22Rv1 (cell line): ENCODE measurements around the gene KLK3.

Experiments used
- H3K27ac ChIP-seq: fragments of 450-650 bp; 2 replicates; pipeline ENCODE4 v1.5.1; 2017
- CTCF ChIP-seq: fragments of 450-650 bp; IDR thresholded peaks from 2 replicates; pipeline ENCODE4 v1.5.1; 2017; ENCODE audit warnings: mild to moderate bottlenecking
- ZFX ChIP-seq: fragments of 450-650 bp; IDR thresholded peaks from 2 replicates; pipeline ENCODE4 v1.6.1; 2017; ENCODE audit warnings: antibody characterized with exemption, borderline replicate concordance

KLK3 gene

DNA sequence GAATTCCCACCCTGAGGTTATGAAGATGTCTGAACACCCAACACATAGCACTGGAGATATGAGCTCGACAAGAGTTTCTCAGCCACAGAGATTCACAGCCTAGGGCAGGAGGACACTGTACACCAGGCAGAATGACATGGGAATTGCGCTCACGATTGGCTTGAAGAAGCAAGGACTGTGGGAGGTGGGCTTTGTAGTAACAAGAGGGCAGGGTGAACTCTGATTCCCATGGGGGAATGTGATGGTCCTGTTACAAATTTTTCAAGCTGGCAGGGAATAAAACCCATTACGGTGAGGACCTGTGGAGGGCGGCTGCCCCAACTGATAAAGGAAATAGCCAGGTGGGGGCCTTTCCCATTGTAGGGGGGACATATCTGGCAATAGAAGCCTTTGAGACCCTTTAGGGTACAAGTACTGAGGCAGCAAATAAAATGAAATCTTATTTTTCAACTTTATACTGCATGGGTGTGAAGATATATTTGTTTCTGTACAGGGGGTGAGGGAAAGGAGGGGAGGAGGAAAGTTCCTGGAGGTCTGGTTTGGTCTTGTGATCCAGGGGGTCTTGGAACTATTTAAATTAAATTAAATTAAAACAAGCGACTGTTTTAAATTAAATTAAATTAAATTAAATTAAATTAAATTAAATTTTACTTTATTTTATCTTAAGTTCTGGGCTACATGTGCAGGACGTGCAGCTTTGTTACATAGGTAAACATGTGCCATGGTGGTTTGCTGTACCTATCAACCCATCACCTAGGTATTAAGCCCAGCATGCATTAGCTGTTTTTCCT is 7.0 kb downstream of the KLK3 start:
- TF ChIP-seq ZFX (no peak), CTCF (no peak)
- H3K27ac ChIP-seq = peak overlapping the region; percentile 100

DNA sequence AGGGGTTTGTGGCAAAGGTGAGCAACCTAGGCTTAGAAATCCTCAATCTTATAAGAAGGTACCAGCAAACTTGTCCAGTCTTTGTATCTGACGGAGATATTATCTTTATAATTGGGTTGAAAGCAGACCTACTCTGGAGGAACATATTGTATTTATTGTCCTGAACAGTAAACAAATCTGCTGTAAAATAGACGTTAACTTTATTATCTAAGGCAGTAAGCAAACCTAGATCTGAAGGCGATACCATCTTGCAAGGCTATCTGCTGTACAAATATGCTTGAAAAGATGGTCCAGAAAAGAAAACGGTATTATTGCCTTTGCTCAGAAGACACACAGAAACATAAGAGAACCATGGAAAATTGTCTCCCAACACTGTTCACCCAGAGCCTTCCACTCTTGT is 14.8 kb downstream of the KLK3 start:
- peak overlapping the region; percentile 100 for H3K27ac ChIP-seq
- TF ChIP-seq ZFX (no peak), CTCF (no peak)

DNA sequence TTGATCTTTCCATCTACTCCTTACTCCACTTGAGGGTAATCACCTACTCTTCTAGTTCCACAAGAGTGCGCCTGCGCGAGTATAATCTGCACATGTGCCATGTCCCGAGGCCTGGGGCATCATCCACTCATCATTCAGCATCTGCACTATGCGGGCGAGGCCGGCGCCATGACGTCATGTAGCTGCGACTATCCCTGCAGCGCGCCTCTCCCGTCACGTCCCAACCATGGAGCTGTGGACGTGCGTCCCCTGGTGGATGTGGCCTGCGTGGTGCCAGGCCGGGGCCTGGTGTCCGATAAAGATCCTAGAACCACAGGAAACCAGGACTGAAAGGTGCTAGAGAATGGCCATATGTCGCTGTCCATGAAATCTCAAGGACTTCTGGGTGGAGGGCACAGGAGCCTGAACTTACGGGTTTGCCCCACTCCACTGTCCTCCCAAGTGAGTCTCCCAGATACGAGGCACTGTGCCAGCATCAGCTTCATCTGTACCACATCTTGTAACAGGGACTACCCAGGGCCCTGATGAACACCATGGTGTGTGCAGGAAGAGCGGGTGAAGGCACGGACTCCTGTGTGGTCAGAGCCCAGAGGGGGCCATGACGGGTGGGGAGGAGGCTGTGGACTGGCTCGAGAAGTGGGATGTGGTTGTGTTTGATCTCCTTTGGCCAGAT is 15.8 kb downstream of the KLK3 start:
- no peak for TF ChIP-seq ZFX
- TF ChIP-seq CTCF = peak; percentile 97
- peak overlapping the region; percentile 100 for H3K27ac ChIP-seq

DNA sequence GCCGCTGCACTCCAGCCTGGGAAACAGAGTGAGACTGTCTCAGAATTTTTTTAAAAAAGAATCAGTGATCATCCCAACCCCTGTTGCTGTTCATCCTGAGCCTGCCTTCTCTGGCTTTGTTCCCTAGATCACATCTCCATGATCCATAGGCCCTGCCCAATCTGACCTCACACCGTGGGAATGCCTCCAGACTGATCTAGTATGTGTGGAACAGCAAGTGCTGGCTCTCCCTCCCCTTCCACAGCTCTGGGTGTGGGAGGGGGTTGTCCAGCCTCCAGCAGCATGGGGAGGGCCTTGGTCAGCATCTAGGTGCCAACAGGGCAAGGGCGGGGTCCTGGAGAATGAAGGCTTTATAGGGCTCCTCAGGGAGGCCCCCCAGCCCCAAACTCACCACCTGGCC is 18.3 kb downstream of the KLK3 start, which contains the start of gene KLK2:
Gene KLK2 (plus strand): TSS at position 384 of the 400 bp plus-strand sequence. CDS start 35 bp downstream, outside the sequence.
- TF ChIP-seq ZFX = no peak
- TF ChIP-seq CTCF = no peak
- peak within 1 kb of the TSS; percentile 100 for H3K27ac ChIP-seq

DNA sequence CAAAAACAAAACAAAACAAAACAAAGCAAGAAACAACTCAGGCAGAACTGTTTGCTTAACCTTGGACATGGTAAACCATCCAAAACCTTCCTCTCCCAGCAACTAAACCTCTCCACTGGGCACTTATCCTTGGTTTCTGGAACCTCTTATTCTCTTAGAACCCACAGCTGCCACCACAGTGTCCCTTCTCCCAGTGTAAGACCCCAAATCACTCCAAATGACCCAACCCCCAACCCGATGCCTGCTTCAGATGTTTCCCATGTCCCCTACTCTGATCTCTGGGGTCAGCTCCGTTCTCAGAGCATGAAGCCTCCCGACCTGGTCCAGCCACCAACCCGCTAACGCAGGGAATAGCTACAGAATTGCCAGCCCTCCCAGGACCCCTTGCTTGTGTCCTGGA is 19.5 kb downstream of the KLK3 start:
- H3K27ac ChIP-seq = peak overlapping the region; percentile 100
- TF ChIP-seq CTCF = no peak
- TF ChIP-seq ZFX = no peak

DNA sequence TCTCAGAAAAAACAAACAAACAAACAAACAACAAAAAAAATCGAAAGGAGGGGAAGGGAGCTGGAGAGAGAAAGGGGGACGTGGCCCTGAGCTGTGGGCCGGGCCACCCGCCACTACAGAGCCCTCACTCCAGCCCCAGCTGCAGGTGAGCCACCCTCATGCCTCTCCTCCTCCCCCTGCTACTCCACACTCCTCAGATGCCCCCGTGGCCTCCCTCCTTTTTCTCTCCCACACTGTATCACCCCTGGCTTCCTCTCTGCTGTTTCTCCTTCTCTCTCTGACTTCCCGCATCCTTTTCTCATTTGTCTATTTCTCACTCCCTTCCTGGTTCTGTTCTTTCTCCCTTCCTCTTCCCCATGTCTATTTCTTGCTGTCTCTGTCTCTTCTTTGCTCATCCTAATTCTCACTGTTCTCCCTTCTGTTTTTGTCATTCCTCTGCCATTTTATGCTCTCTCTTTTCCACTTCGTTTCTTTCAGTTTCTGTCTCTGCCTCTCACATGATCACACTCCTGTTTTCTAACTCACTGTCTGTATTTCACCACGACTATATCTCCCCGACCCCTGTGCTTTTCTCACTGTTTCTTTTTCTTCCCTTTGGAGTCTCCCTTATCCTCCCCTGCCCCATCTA is 21.2 kb downstream of the KLK3 start:
- peak overlapping the region; percentile 100 for H3K27ac ChIP-seq
- TF ChIP-seq ZFX (no peak), CTCF (no peak)
